Measurements from ENCODE around the gene PRELP.
A peak's percentile ranks its signal among the peaks of the same experiment; 100 is the strongest.

Gene PRELP

DNA sequence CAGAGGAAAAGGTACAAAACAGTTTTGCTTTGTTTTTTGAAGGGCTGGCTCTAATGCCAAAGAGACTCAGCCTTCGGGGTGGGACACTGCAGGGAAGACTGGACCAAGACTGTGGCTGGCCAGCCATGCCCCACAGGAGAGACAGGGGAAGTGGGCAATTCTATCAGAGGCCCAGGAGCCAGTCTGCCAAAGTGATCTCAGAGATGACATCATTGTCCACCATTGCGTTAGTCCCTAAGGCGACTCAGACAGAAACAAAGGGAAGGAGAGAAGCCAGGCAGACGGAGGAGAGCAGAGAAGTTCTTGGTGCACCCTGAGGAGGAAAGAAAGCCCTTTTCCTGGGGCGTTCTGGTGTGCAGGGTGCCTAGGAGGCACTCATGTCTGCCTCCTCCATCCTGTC, 44.7 kb downstream of the PRELP start:
- Histone ChIP-seq H3K36me3 (ENCODE audit: control insufficient read depth in 2 of 2, insufficient read depth in 1 of 2, low read length in 2 of 2) (no peaks in the 10 kb centered on the region), H3K9me3 (ENCODE audit: control insufficient read depth, insufficient read depth, low read depth, low read length) (no peaks in the 10 kb centered on the region), H3K4me1 (ENCODE audit: control insufficient read depth, insufficient read depth, low read length) (no peaks in the 10 kb centered on the region; the same call in 1 of the 2 replicates), H3K27ac (ENCODE audit: extremely low read depth, low read depth, low read length) (no peak overlapping the region), H3K4me3 (ENCODE audit: low read depth, low read length) (no peak overlapping the region)
- ChIA-PET POLR2A (no interaction called here), CTCF (interaction anchor here (0.6 to 5.0 kb wide), 2 partner anchors 16 to 653 kb away, joined by 3 to 21 read pairs; no protein-coding TSS in a partner anchor)
- TF ChIP-seq ZNF202 (tag by site-specific recombination; IDR thresholded peaks at IDR 0.05; ENCODE audit: borderline replicate concordance) (no peak), ATF2 (tag by site-specific recombination; IDR thresholded peaks at IDR 0.05; ENCODE audit: low read depth) (peak; percentile 92), ZNF501 (tag by site-specific recombination; IDR thresholded peaks at IDR 0.05) (no peak), ZNF623 (tag by site-specific recombination; IDR thresholded peaks at IDR 0.05) (no peak), ZSCAN5A (tag by site-specific recombination; IDR thresholded peaks at IDR 0.05) (no peak), ZNF211 (tag by site-specific recombination; IDR thresholded peaks at IDR 0.05; ENCODE audit: low read depth) (no peak), ZBTB20 (tag by site-specific recombination; IDR thresholded peaks at IDR 0.05) (no peak), ZNF529 (tag by site-specific recombination; IDR thresholded peaks at IDR 0.05; ENCODE audit: insufficient replicate concordance) (no peak), ZBTB17 (tag by site-specific recombination; IDR thresholded peaks at IDR 0.05) (peak; percentile 65; the same call in 1 of the 2 replicates), GLIS1 (tag by site-specific recombination; IDR thresholded peaks at IDR 0.05) (no peak), ZNF292 (tag by site-specific recombination; IDR thresholded peaks at IDR 0.05; ENCODE audit: borderline replicate concordance, low read depth) (no peak), ZNF404 (tag by site-specific recombination; IDR thresholded peaks at IDR 0.05) (no peak), ZNF248 (tag by site-specific recombination; IDR thresholded peaks at IDR 0.05) (no peak), BCL11A (tag by site-specific recombination; IDR thresholded peaks at IDR 0.05; ENCODE audit: low read depth) (no peak), ZFP69B (tag by site-specific recombination; IDR thresholded peaks at IDR 0.05) (no peak), ZNF561 (tag by site-specific recombination; IDR thresholded peaks at IDR 0.05; ENCODE audit: borderline replicate concordance) (no peak), HOXC10 (CRISPR knock-in tag; IDR thresholded peaks at IDR 0.05) (no peak), PRDM10 (tag by site-specific recombination; IDR thresholded peaks at IDR 0.05) (no peak), ZBTB48 (tag by site-specific recombination; IDR thresholded peaks at IDR 0.05) (peak; percentile 42; the same call in 1 of the 2 replicates), PRDM4 (tag by site-specific recombination; IDR thresholded peaks at IDR 0.05) (no peak), REPIN1 (tag by site-specific recombination; IDR thresholded peaks at IDR 0.05; ENCODE audit: low read depth) (no peak), ZNF600 (tag by site-specific recombination; IDR thresholded peaks at IDR 0.05) (peak; percentile 62), YY1 (tag by site-specific recombination; IDR thresholded peaks at IDR 0.05) (no peak), ZNF544 (tag by site-specific recombination; IDR thresholded peaks at IDR 0.05) (no peak), ZFP37 (tag by site-specific recombination; IDR thresholded peaks at IDR 0.05) (0 out of 2 replicates have a peak, but pooled peaks have one; percentile 37), ZNF629 (tag by site-specific recombination; IDR thresholded peaks at IDR 0.05) (peak; percentile 93), ZBTB21 (tag by site-specific recombination; IDR thresholded peaks at IDR 0.05) (peak; percentile 70; the same call in 1 of the 2 replicates), ZNF112 (tag by site-specific recombination; IDR thresholded peaks at IDR 0.05) (no peak), ZNF626 (tag by site-specific recombination; IDR thresholded peaks at IDR 0.05) (no peak)
- TF ChIP-seq, protein P1, sequence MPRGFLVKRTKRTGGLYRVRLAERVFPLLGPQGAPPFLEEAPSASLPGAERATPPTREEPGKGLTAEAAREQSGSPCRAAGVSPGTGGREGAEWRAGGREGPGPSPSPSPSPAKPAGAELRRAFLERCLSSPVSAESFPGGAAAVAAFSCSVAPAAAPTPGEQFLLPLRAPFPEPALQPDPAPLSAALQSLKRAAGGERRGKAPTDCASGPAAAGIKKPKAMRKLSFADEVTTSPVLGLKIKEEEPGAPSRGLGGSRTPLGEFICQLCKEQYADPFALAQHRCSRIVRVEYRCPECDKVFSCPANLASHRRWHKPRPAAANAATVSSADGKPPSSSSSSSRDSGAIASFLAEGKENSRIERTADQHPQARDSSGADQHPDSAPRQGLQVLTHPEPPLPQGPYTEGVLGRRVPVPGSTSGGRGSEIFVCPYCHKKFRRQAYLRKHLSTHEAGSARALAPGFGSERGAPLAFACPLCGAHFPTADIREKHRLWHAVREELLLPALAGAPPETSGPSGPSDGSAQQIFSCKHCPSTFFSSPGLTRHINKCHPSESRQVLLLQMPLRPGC (tag by site-specific recombination; IDR thresholded peaks at IDR 0.05): no peak
